NB4 (cell line): Measurements from ENCODE around the gene CCDC13.
A peak's percentile ranks its signal among the peaks of the same experiment; 100 is the strongest.

Experiments
- DNase-seq: peaks from one replicate; pipeline ENCODE4 v3.0.0; 2010; ENCODE audit warnings: low read depth
- H3K4me3 ChIP-seq: one replicate; pipeline ENCODE4 v1.5.1; 2011; ENCODE audit warnings: mild to moderate bottlenecking, low read depth, low read length, moderate library complexity
- CTCF ChIP-seq: IDR thresholded peaks from one replicate; pipeline ENCODE4 v1.5.1; 2012; ENCODE audit warnings: low read depth, low read length
- MAX ChIP-seq: IDR thresholded peaks from 2 replicates; pipeline ENCODE4 v1.6.1; 2011; ENCODE audit warnings: low read depth, low read length
- MYC ChIP-seq: IDR thresholded peaks from 2 replicates; pipeline ENCODE4 v1.6.1; 2011; ENCODE audit warnings: low read depth, low read length
- POLR2A ChIP-seq: IDR thresholded peaks from 2 replicates; pipeline ENCODE4 v1.6.1; 2011; ENCODE audit warnings: mild to moderate bottlenecking; ENCODE audit not compliant: insufficient read length; ENCODE audit errors: extremely low read depth

The CCDC13 gene

GRCh38 chr3:42736081-42736480, 37.0 kb downstream of the CCDC13 start:
- TF ChIP-seq POLR2A (no peak), CTCF (no peak), MAX (no peak), MYC (no peak)
- H3K4me3 ChIP-seq, result no peak overlapping the region
- no peak for DNase-seq

GRCh38 chr3:42735615-42736014, 37.4 kb downstream of the CCDC13 start:
- DNase-seq, result no peak
- H3K4me3 ChIP-seq, result no peak overlapping the region
- TF ChIP-seq MYC (no peak), POLR2A (no peak), CTCF (no peak), MAX (no peak)

GRCh38 chr3:42735019-42735418, 38.0 kb downstream of the CCDC13 start:
- no peak for TF ChIP-seq POLR2A
- no peak for TF ChIP-seq CTCF
- no peak for TF ChIP-seq MYC
- TF ChIP-seq MAX, result no peak

GRCh38 chr3:42734263-42734860, 38.7 kb downstream of the CCDC13 start:
- no peak for DNase-seq
- TF ChIP-seq POLR2A, result no peak
- TF ChIP-seq MYC, result no peak
- no peak overlapping the region for H3K4me3 ChIP-seq

More at GRCh38 chr3:42735019-42735418, 38.0 kb downstream of the CCDC13 start:
- no peak overlapping the region for H3K4me3 ChIP-seq
- DNase-seq, result no peak

- DNase-seq, result no peak
- no peak overlapping the region for H3K4me3 ChIP-seq
- TF ChIP-seq MYC, result no peak
- TF ChIP-seq CTCF, result no peak
- no peak for TF ChIP-seq MAX
- no peak for TF ChIP-seq POLR2A
Observed at GRCh38 chr3:42733501-42734262, 39.4 kb downstream of the CCDC13 start.

- no peak overlapping the region for H3K4me3 ChIP-seq
- TF ChIP-seq MAX, result no peak
- no peak for TF ChIP-seq MYC
- no peak for TF ChIP-seq POLR2A
- TF ChIP-seq CTCF, result peak; percentile 5
- DNase-seq, result no peak
Observed at GRCh38 chr3:42732829-42733459, 40.1 kb downstream of the CCDC13 start.
